ENCODE data around the gene SULF2.

SULF2 gene

DNA sequence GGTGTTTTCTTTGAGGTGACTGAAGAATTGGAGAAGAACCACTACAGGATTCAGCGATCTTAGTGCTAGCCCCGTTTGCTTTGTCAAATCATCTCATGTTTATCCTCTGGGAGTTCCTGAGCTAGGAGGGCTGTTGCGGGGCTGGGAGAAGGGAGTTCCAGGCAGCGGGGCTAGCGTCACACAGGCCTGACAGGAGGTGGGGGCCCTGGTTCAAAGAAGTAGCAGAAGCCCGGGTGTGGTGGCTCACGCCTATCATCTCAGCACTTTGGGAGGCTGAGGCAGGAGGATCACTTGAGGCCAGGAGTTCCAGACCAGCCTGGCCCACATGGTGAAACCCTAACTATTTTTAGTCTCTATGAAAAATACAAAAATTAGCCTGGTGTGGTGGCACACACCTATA, 33.2 kb upstream of the SULF2 start:
- no peak for TF ChIP-seq ZBTB7A (IDR thresholded peaks at IDR 0.05; ENCODE audit: low read depth)
- no peak for TF ChIP-seq FOXM1 (IDR thresholded peaks at IDR 0.05; ENCODE audit: borderline replicate concordance, low read depth)
- TF ChIP-seq TAF1 (IDR thresholded peaks at IDR 0.05; ENCODE audit: low read depth), result no peak
- TF ChIP-seq YY1 (IDR thresholded peaks at IDR 0.05; ENCODE audit: low read depth), result no peak
- no peak for TF ChIP-seq EGR1 (IDR thresholded peaks at IDR 0.05)
- no peak for TF ChIP-seq TEAD4 (IDR thresholded peaks at IDR 0.05)
- TF ChIP-seq CEBPB (IDR thresholded peaks at IDR 0.05), result no peak
- TF ChIP-seq RAD21 (IDR thresholded peaks at IDR 0.05; ENCODE audit: low read depth), result no peak

DNA sequence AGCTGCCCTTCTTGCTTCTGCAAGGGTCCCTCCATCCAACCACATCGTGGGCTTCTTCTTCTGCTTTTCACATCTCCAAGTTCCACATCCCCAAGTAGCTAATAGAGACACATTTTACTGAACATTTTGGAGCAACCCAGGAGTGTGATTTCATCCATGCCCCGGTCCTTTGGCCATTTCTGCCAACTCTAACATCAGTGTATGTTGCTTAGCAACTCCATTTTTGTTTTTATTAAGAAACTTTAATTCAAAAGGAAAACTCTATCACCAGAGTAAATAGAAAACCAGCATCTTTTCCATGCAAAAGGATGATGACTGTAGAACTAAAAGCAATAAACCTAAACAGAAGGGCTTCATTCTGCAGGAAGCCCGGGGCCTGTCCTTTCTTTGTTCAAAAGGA, 32.7 kb upstream of the SULF2 start:
- TF ChIP-seq NFIC (IDR thresholded peaks at IDR 0.05), result no peak
- TF ChIP-seq FOXM1 (IDR thresholded peaks at IDR 0.05; ENCODE audit: borderline replicate concordance, low read depth), result no peak
- TF ChIP-seq EGR1 (IDR thresholded peaks at IDR 0.05), result no peak
- TF ChIP-seq, protein P1, sequence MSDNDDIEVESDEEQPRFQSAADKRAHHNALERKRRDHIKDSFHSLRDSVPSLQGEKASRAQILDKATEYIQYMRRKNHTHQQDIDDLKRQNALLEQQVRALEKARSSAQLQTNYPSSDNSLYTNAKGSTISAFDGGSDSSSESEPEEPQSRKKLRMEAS (IDR thresholded peaks at IDR 0.05), result no peak
- no peak for TF ChIP-seq TEAD4 (IDR thresholded peaks at IDR 0.05)
- no peak for TF ChIP-seq ZBTB7A (IDR thresholded peaks at IDR 0.05; ENCODE audit: low read depth)
- TF ChIP-seq, protein P2, sequence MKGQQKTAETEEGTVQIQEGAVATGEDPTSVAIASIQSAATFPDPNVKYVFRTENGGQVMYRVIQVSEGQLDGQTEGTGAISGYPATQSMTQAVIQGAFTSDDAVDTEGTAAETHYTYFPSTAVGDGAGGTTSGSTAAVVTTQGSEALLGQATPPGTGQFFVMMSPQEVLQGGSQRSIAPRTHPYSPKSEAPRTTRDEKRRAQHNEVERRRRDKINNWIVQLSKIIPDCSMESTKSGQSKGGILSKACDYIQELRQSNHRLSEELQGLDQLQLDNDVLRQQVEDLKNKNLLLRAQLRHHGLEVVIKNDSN (IDR thresholded peaks at IDR 0.05), result no peak
- TF ChIP-seq, protein P3, sequence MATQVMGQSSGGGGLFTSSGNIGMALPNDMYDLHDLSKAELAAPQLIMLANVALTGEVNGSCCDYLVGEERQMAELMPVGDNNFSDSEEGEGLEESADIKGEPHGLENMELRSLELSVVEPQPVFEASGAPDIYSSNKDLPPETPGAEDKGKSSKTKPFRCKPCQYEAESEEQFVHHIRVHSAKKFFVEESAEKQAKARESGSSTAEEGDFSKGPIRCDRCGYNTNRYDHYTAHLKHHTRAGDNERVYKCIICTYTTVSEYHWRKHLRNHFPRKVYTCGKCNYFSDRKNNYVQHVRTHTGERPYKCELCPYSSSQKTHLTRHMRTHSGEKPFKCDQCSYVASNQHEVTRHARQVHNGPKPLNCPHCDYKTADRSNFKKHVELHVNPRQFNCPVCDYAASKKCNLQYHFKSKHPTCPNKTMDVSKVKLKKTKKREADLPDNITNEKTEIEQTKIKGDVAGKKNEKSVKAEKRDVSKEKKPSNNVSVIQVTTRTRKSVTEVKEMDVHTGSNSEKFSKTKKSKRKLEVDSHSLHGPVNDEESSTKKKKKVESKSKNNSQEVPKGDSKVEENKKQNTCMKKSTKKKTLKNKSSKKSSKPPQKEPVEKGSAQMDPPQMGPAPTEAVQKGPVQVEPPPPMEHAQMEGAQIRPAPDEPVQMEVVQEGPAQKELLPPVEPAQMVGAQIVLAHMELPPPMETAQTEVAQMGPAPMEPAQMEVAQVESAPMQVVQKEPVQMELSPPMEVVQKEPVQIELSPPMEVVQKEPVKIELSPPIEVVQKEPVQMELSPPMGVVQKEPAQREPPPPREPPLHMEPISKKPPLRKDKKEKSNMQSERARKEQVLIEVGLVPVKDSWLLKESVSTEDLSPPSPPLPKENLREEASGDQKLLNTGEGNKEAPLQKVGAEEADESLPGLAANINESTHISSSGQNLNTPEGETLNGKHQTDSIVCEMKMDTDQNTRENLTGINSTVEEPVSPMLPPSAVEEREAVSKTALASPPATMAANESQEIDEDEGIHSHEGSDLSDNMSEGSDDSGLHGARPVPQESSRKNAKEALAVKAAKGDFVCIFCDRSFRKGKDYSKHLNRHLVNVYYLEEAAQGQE (IDR thresholded peaks at IDR 0.05; ENCODE audit: low read depth), result no peak
- no peak for TF ChIP-seq TCF12 (IDR thresholded peaks at IDR 0.05; ENCODE audit: low read depth)
- TF ChIP-seq TAF1 (IDR thresholded peaks at IDR 0.05; ENCODE audit: low read depth), result no peak
- TF ChIP-seq YY1 (IDR thresholded peaks at IDR 0.05; ENCODE audit: low read depth), result no peak
- TF ChIP-seq RAD21 (IDR thresholded peaks at IDR 0.05; ENCODE audit: low read depth), result no peak
- TF ChIP-seq EP300 (IDR thresholded peaks at IDR 0.05; ENCODE audit: borderline replicate concordance), result no peak
- no peak for TF ChIP-seq CEBPB (IDR thresholded peaks at IDR 0.05)
- TF ChIP-seq CREB1 (IDR thresholded peaks at IDR 0.05; ENCODE audit: low read depth), result no peak

DNA sequence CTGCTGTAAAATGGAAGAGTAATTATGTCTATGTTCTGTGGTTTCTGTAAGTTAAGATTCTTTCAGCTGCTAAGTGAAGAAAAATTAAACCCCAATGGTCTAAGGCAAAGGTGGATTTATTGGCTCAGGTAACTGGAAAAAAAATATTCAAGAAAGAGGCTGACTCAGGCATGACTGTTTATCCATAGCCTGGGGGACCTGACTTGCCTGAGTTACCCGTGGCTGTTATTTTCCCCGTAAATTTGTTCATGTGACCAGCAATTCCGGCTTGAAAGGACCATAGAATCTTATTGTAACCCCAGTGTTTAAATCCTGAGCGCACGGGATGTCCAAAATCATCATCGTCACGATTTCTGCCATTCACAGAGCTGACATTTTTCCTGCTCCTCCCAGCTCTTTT, 32.3 kb upstream of the SULF2 start:
- TF ChIP-seq, protein P3 (IDR thresholded peaks at IDR 0.05; ENCODE audit: low read depth), result no peak
- no peak for TF ChIP-seq TAF1 (IDR thresholded peaks at IDR 0.05; ENCODE audit: low read depth)
- no peak for TF ChIP-seq TEAD4 (IDR thresholded peaks at IDR 0.05)
- TF ChIP-seq YY1 (IDR thresholded peaks at IDR 0.05; ENCODE audit: low read depth), result no peak
- no peak for TF ChIP-seq EGR1 (IDR thresholded peaks at IDR 0.05)
- no peak for TF ChIP-seq CREB1 (IDR thresholded peaks at IDR 0.05; ENCODE audit: low read depth)
- TF ChIP-seq NFIC (IDR thresholded peaks at IDR 0.05), result no peak
- TF ChIP-seq CEBPB (IDR thresholded peaks at IDR 0.05), result no peak
- no peak for TF ChIP-seq ZBTB7A (IDR thresholded peaks at IDR 0.05; ENCODE audit: low read depth)
- TF ChIP-seq, protein P2 (IDR thresholded peaks at IDR 0.05), result no peak
- TF ChIP-seq RAD21 (IDR thresholded peaks at IDR 0.05; ENCODE audit: low read depth), result no peak
- TF ChIP-seq, protein P1 (IDR thresholded peaks at IDR 0.05), result no peak
- TF ChIP-seq TCF12 (IDR thresholded peaks at IDR 0.05; ENCODE audit: low read depth), result no peak
- no peak for TF ChIP-seq EP300 (IDR thresholded peaks at IDR 0.05; ENCODE audit: borderline replicate concordance)

DNA sequence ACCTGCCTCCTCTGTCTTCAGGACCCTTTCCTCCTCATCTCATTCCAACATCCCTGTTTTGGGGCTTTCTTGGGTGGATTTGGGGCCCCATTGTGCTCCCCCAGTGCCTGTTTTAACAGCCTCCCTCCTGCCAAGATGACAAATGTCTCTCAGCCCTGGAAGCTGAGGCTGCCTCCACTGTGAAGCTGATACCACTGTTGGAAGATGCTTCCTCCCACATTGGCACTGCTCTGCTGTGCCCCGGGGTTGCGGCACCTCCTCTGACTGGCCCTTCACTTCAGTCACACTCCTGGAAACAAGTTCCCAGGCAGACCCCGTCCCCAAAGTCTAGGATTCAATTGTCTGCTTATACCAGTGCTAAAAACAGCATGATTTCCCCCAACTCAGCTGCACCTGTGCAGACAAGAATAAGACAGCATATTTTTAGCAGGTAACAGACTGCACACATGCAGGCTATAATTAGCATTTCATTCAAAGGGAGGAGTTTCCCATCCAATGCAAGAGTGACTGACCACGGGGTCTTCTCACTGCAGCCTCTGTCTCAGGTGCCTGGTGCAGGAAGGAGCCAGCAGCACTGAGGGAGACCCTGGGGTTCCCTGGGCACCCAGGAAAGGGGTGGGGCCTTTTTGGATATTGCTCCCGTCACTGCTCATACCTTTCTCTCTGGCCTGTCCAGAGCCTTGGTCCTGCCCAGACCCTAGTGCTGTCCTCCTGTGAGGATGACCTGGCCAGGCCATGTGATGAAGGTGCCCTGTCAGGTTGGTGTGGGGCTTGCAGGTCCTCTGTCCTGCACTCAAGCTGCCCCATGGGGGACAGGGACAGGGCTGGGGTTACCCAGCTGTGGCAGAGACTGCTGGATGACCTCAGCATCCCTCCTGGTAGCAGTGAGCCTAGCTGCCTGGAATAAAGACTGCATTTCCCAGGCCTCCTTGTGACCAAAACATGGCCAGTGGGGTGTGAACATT, 31.5 kb upstream of the SULF2 start:
- TF ChIP-seq CREB1 (IDR thresholded peaks at IDR 0.05; ENCODE audit: low read depth), result no peak
- no peak for TF ChIP-seq TAF1 (IDR thresholded peaks at IDR 0.05; ENCODE audit: low read depth)
- no peak for TF ChIP-seq FOXM1 (IDR thresholded peaks at IDR 0.05; ENCODE audit: borderline replicate concordance, low read depth)
- TF ChIP-seq, protein P3 (IDR thresholded peaks at IDR 0.05; ENCODE audit: low read depth), result no peak
- TF ChIP-seq RAD21 (IDR thresholded peaks at IDR 0.05; ENCODE audit: low read depth), result no peak
- no peak for TF ChIP-seq NFIC (IDR thresholded peaks at IDR 0.05)
- no peak for TF ChIP-seq YY1 (IDR thresholded peaks at IDR 0.05; ENCODE audit: low read depth)
- no peak for TF ChIP-seq CEBPB (IDR thresholded peaks at IDR 0.05)
- no peak for TF ChIP-seq TEAD4 (IDR thresholded peaks at IDR 0.05)
- TF ChIP-seq, protein P2 (IDR thresholded peaks at IDR 0.05), result no peak
- no peak for TF ChIP-seq ZBTB7A (IDR thresholded peaks at IDR 0.05; ENCODE audit: low read depth)
- TF ChIP-seq, protein P1 (IDR thresholded peaks at IDR 0.05), result no peak
- no peak for TF ChIP-seq EGR1 (IDR thresholded peaks at IDR 0.05)
- TF ChIP-seq EP300 (IDR thresholded peaks at IDR 0.05; ENCODE audit: borderline replicate concordance), result no peak
- TF ChIP-seq TCF12 (IDR thresholded peaks at IDR 0.05; ENCODE audit: low read depth), result no peak
